Measurements from ENCODE around the gene TMEM209. TPM values are rescaled to one million over a fixed set of nuclear protein-coding genes. Genes with fewer than 3 reads are reported as not detected.

TMEM209 gene
- total RNA-seq, 4 donors from 2014 or later = 8.7 to 15.0 (median 12.6) TPM

GRCh38 chr7:130145424-130146100 lies 59.6 kb downstream of the TMEM209 start:
- Histone ChIP-seq H3K4me1 (peaks cover 18% of the 10 kb centered on the region), H3K4me3 (no peak overlapping the region), H3K27me3 (no peaks in the 10 kb centered on the region), H3K36me3 (no peaks in the 10 kb centered on the region), H3K27ac (no peak overlapping the region), H3K9me3 (no peaks in the 10 kb centered on the region)
- TF ChIP-seq CTCF (IDR thresholded peaks at IDR 0.05) (no peak), POLR2A (IDR thresholded peaks at IDR 0.05) (no peak), EP300 (IDR thresholded peaks at IDR 0.05) (no peak)
- WGBS = 84% methylated on average over 14 of the region's 14 CpGs
- DNase-seq (ENCODE audit: low spot score in 2 of 2) = no peak

- no peak overlapping the region for H3K4me3 ChIP-seq
- DNase-seq (ENCODE audit: low spot score in 2 of 2) = no peak
- no peaks in the 10 kb centered on the region for H3K36me3 ChIP-seq
- no peaks in the 10 kb centered on the region for H3K9me3 ChIP-seq
- no peaks in the 10 kb centered on the region for H3K27me3 ChIP-seq
- TF ChIP-seq EP300 (IDR thresholded peaks at IDR 0.05) (no peak), POLR2A (IDR thresholded peaks at IDR 0.05) (no peak), CTCF (IDR thresholded peaks at IDR 0.05) (no peak), POLR2AphosphoS5 (IDR thresholded peaks at IDR 0.05) (no peak)
- H3K27ac ChIP-seq = no peak overlapping the region
- H3K4me1 ChIP-seq = peaks cover 19% of the 10 kb centered on the region
- WGBS = 75% methylated on average over 14 of the region's 14 CpGs
Measured at GRCh38 chr7:130144312-130145171, 60.7 kb downstream of the TMEM209 start.

GRCh38 chr7:130143986-130144311 lies 61.3 kb downstream of the TMEM209 start:
- Histone ChIP-seq H3K4me3 (no peak overlapping the region), H3K36me3 (no peaks in the 10 kb centered on the region), H3K9me3 (no peaks in the 10 kb centered on the region), H3K4me1 (peaks cover 19% of the 10 kb centered on the region), H3K27ac (no peak overlapping the region), H3K27me3 (no peaks in the 10 kb centered on the region)
- WGBS = 89% methylated on average over 3 of the region's 3 CpGs
- TF ChIP-seq POLR2AphosphoS5 (IDR thresholded peaks at IDR 0.05) (no peak), POLR2A (IDR thresholded peaks at IDR 0.05) (no peak), EP300 (IDR thresholded peaks at IDR 0.05) (no peak), CTCF (IDR thresholded peaks at IDR 0.05) (no peak)
- DNase-seq (ENCODE audit: low spot score in 2 of 2) = no peak

- no peak overlapping the region for H3K4me3 ChIP-seq
- H3K27ac ChIP-seq = no peak overlapping the region
- no peaks in the 10 kb centered on the region for H3K27me3 ChIP-seq
- 96% methylated on average over 5 of the region's 5 CpGs for WGBS
- no peaks in the 10 kb centered on the region for H3K9me3 ChIP-seq
- H3K4me1 ChIP-seq = peaks cover 19% of the 10 kb centered on the region
- no peaks in the 10 kb centered on the region for H3K36me3 ChIP-seq
- no peak for DNase-seq (ENCODE audit: low spot score in 2 of 2)
- no peak for TF ChIP-seq EP300 (IDR thresholded peaks at IDR 0.05)
- no peak for TF ChIP-seq POLR2AphosphoS5 (IDR thresholded peaks at IDR 0.05)
- TF ChIP-seq POLR2A (IDR thresholded peaks at IDR 0.05) = no peak
Measured at GRCh38 chr7:130143334-130143732, 61.9 kb downstream of the TMEM209 start.

- no peaks in the 10 kb centered on the region for H3K36me3 ChIP-seq
- H3K4me3 ChIP-seq = no peak overlapping the region
- H3K27ac ChIP-seq = no peak overlapping the region
- H3K9me3 ChIP-seq = no peaks in the 10 kb centered on the region
- no peak for DNase-seq (ENCODE audit: low spot score in 2 of 2)
- H3K27me3 ChIP-seq = no peaks in the 10 kb centered on the region
- 75% methylated on average over 12 of the region's 14 CpGs for WGBS
- no peak for TF ChIP-seq EP300 (IDR thresholded peaks at IDR 0.05)
- no peak for TF ChIP-seq CTCF (IDR thresholded peaks at IDR 0.05)
- no peak for TF ChIP-seq POLR2AphosphoS5 (IDR thresholded peaks at IDR 0.05)
- TF ChIP-seq POLR2A (IDR thresholded peaks at IDR 0.05) = no peak
- peaks cover 19% of the 10 kb centered on the region for H3K4me1 ChIP-seq
Measured at GRCh38 chr7:130142654-130143333, 62.4 kb downstream of the TMEM209 start.
